Measurements from ENCODE around the gene TNFRSF6B. TPM values are rescaled to one million over a fixed set of nuclear protein-coding genes. Genes with fewer than 3 reads are reported as not detected.
"Not testable (repeated sequence)": the region's sequence is repeated elsewhere in the genome, so short reads cannot be mapped to it uniquely, and the experiment has no call there.

TNFRSF6B gene
- 1.1 TPM for polyA plus RNA-seq (2013, experiment 1 of 2)
- 1.2 TPM for polyA plus RNA-seq (2013, experiment 2 of 2)

DNA sequence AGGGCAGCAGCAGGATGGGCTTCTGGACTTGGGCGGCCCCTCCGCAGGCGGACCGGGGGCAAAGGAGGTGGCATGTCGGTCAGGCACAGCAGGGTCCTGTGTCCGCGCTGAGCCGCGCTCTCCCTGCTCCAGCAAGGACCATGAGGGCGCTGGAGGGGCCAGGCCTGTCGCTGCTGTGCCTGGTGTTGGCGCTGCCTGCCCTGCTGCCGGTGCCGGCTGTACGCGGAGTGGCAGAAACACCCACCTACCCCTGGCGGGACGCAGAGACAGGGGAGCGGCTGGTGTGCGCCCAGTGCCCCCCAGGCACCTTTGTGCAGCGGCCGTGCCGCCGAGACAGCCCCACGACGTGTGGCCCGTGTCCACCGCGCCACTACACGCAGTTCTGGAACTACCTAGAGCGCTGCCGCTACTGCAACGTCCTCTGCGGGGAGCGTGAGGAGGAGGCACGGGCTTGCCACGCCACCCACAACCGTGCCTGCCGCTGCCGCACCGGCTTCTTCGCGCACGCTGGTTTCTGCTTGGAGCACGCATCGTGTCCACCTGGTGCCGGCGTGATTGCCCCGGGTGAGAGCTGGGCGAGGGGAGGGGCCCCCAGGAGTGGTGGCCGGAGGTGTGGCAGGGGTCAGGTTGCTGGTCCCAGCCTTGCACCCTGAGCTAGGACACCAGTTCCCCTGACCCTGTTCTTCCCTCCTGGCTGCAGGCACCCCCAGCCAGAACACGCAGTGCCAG, at the start of gene TNFRSF6B:
Gene TNFRSF6B (plus strand): TSS at position 25 of the 729 bp plus-strand sequence. CDS start 116 bp downstream, at position 141.
- 70% methylated on average over 52 of the region's 52 CpGs for WGBS
- H3K27me3 ChIP-seq (ENCODE audit: insufficient read depth, low read length), result no peaks in the 10 kb centered on the region
- H3K9ac ChIP-seq (ENCODE audit: low read depth, low read length), result peak within 1 kb of the TSS; percentile 38
- peaks cover 8% of the 10 kb centered on the region for H3K4me1 ChIP-seq (ENCODE audit: insufficient read depth, low read length)
- no peaks in the 10 kb centered on the region for H3K9me3 ChIP-seq (ENCODE audit: insufficient read depth, low read depth, low read length)
- H3K36me3 ChIP-seq (ENCODE audit: insufficient read depth, low read length), result 0 out of 2 replicates have a peak, but pooled peaks cover 6% of the 10 kb centered on the region
- H3K27ac ChIP-seq (ENCODE audit: low read depth, low read length), result peak within 1 kb of the TSS; percentile 25; the same call in 1 of the 2 replicates
- H3K4me3 ChIP-seq (ENCODE audit: low read length), result peak within 1 kb of the TSS; percentile 36

DNA sequence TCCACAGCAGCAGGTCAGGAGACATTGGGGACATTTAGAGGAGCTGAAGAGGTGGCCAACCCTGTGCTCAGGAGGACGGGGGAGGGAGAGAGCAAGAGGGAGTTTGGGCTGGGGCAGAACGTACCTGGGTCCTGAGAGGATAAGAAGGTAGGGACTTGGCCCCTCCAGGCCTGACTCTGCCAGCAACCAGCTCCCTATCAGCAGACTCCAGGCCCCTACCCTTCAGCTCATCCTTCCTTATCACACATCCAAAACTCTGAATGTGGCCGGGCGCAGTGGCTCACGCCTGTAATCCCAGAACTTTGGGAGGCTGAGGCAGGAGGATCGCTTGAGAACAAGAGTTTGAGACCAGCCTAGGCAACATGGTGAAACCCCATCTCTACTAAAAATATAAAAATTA, 48.3 kb upstream of the TNFRSF6B start:
- no peak overlapping the region for H3K9ac ChIP-seq (ENCODE audit: low read depth, low read length)
- WGBS, result 93% methylated on average over 5 of the region's 6 CpGs
- no peak overlapping the region for H3K4me3 ChIP-seq (ENCODE audit: low read length)
- H3K27me3 ChIP-seq (ENCODE audit: insufficient read depth, low read length), result peaks cover 16% of the 10 kb centered on the region
- H3K4me1 ChIP-seq (ENCODE audit: insufficient read depth, low read length), result no peaks in the 10 kb centered on the region
- no peak overlapping the region for H3K27ac ChIP-seq (ENCODE audit: low read depth, low read length)
- H3K9me3 ChIP-seq (ENCODE audit: insufficient read depth, low read depth, low read length), result no peaks in the 10 kb centered on the region
- H3K36me3 ChIP-seq (ENCODE audit: insufficient read depth, low read length), result no peaks in the 10 kb centered on the region

DNA sequence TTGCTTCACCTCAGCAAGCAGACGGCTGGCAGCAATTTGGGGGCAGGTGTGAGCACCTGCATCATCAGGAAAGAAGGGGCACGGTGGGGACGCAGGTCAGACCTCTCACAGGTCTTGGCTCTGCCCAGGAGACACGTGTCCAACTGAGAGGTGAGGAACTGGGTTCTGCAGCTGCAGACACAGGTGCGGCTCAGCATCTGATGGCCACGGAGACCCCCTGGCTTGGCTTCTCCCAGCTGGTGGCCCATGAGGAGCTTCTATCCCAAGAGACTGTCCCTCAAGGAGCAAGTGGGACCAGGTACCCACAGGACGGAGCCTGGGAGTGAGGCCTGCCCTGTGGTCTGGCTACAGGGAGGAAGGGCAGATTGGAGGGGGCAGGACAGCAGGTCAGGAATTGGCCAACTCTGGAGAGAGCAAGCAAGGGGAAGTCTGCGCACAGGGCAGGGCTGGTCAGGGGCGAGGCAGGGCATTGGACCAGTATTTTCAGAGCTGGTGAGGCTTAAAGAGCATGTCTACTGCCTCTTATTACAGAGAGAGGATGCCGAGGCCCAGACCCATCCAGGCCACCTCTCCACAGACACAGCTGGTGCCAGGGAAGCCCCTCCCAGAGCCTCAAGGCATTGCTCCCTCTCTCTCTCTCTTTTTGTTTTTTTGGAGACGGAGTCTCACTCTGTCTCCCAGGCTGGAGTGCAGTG, 47.4 kb upstream of the TNFRSF6B start:
- peaks cover 16% of the 10 kb centered on the region for H3K27me3 ChIP-seq (ENCODE audit: insufficient read depth, low read length)
- H3K9ac ChIP-seq (ENCODE audit: low read depth, low read length), result no peak overlapping the region
- 83% methylated on average over 11 of the region's 11 CpGs for WGBS
- H3K4me3 ChIP-seq (ENCODE audit: low read length), result no peak overlapping the region
- no peak overlapping the region for H3K27ac ChIP-seq (ENCODE audit: low read depth, low read length)
- H3K36me3 ChIP-seq (ENCODE audit: insufficient read depth, low read length), result no peaks in the 10 kb centered on the region
- H3K4me1 ChIP-seq (ENCODE audit: insufficient read depth, low read length), result peaks cover 1% of the 10 kb centered on the region; the same call in 1 of the 2 replicates
- H3K9me3 ChIP-seq (ENCODE audit: insufficient read depth, low read depth, low read length), result no peaks in the 10 kb centered on the region

DNA sequence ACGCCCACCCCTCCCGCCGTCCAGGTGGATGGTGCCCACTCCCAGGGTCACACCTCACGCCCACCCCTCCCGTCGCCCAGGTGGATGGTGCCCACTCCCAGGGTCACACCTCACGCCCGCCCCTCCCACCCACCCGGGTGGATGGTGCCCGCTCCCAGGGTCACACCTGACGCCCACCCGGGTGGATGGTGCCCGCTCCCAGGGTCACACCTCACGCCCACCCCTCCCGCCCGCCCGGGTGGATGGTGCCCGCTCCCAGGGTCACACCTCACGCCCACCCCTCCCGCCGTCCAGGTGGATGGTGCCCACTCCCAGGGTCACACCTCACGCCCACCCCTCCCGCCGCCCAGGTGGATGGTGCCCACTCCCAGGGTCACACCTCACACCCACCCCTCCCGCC, 46.0 kb upstream of the TNFRSF6B start:
- 95% methylated on average over 16 of the region's 25 CpGs for WGBS
- Histone ChIP-seq H3K27me3 (ENCODE audit: insufficient read depth, low read length) (peaks cover 16% of the 10 kb centered on the region), H3K4me1 (ENCODE audit: insufficient read depth, low read length) (peaks cover 10% of the 10 kb centered on the region)
- not testable (repeated sequence) for H3K4me3 ChIP-seq (ENCODE audit: low read length); H3K36me3 ChIP-seq (ENCODE audit: insufficient read depth, low read length); H3K9me3 ChIP-seq (ENCODE audit: insufficient read depth, low read depth, low read length); H3K27ac ChIP-seq (ENCODE audit: low read depth, low read length); H3K9ac ChIP-seq (ENCODE audit: low read depth, low read length)

DNA sequence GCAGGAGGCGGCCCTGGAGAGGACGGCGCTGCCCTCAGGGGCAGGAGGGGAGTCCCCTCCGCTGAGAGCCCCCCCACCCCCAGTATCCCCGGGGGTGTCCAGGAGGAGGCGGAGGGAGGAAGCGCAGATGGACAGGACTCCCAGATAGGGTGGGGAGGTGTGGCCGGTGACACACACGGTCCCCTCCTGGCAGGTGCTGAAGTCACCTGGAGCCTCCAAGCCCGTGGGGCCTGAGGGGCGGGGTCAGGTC, 44.6 kb upstream of the TNFRSF6B start:
- no peak overlapping the region for H3K27ac ChIP-seq (ENCODE audit: low read depth, low read length)

GRCh38 chr20:63652192-63652980, 44.1 kb upstream of the TNFRSF6B start:
- H3K4me1 ChIP-seq (ENCODE audit: insufficient read depth, low read length), result peaks cover 10% of the 10 kb centered on the region
- H3K9me3 ChIP-seq (ENCODE audit: insufficient read depth, low read depth, low read length), result no peaks in the 10 kb centered on the region
- peak overlapping the region; percentile 50; the same call in 1 of the 2 replicates for H3K9ac ChIP-seq (ENCODE audit: low read depth, low read length)
- H3K36me3 ChIP-seq (ENCODE audit: insufficient read depth, low read length), result no peaks in the 10 kb centered on the region
- peak overlapping the region; percentile 61 for H3K4me3 ChIP-seq (ENCODE audit: low read length)
- H3K27ac ChIP-seq (ENCODE audit: low read depth, low read length), result peak overlapping the region; percentile 74; the same call in 1 of the 2 replicates
- H3K27me3 ChIP-seq (ENCODE audit: insufficient read depth, low read length), result peaks cover 16% of the 10 kb centered on the region
- 1% methylated on average over 91 of the region's 91 CpGs for WGBS

More for the DNA sequence above, 44.6 kb upstream of the TNFRSF6B start:
- Histone ChIP-seq H3K27me3 (ENCODE audit: insufficient read depth, low read length) (peaks cover 16% of the 10 kb centered on the region), H3K9ac (ENCODE audit: low read depth, low read length) (no peak overlapping the region), H3K4me1 (ENCODE audit: insufficient read depth, low read length) (peaks cover 10% of the 10 kb centered on the region), H3K4me3 (ENCODE audit: low read length) (peak overlapping the region; percentile 61), H3K9me3 (ENCODE audit: insufficient read depth, low read depth, low read length) (no peaks in the 10 kb centered on the region), H3K36me3 (ENCODE audit: insufficient read depth, low read length) (no peaks in the 10 kb centered on the region)
- WGBS, result 22% methylated on average over 10 of the region's 11 CpGs

- Histone ChIP-seq H3K9ac (ENCODE audit: low read depth, low read length) (peak within 1 kb of the TSS; percentile 63), H3K36me3 (ENCODE audit: insufficient read depth, low read length) (no peaks in the 10 kb centered on the region), H3K27ac (ENCODE audit: low read depth, low read length) (peak within 1 kb of the TSS; percentile 85), H3K4me1 (ENCODE audit: insufficient read depth, low read length) (peaks cover 10% of the 10 kb centered on the region), H3K9me3 (ENCODE audit: insufficient read depth, low read depth, low read length) (no peaks in the 10 kb centered on the region), H3K4me3 (ENCODE audit: low read length) (peak within 1 kb of the TSS; percentile 66), H3K27me3 (ENCODE audit: insufficient read depth, low read length) (peaks cover 16% of the 10 kb centered on the region)
- 1% methylated on average over 64 of the region's 73 CpGs for WGBS
Measured at GRCh38 chr20:63653041-63653973, 43.1 kb upstream of the TNFRSF6B start, which contains the start of gene STMN3. TSS of gene STMN3 (minus strand) at chr20:63653424. CDS start at chr20:63653345, 79 bp downstream.

DNA sequence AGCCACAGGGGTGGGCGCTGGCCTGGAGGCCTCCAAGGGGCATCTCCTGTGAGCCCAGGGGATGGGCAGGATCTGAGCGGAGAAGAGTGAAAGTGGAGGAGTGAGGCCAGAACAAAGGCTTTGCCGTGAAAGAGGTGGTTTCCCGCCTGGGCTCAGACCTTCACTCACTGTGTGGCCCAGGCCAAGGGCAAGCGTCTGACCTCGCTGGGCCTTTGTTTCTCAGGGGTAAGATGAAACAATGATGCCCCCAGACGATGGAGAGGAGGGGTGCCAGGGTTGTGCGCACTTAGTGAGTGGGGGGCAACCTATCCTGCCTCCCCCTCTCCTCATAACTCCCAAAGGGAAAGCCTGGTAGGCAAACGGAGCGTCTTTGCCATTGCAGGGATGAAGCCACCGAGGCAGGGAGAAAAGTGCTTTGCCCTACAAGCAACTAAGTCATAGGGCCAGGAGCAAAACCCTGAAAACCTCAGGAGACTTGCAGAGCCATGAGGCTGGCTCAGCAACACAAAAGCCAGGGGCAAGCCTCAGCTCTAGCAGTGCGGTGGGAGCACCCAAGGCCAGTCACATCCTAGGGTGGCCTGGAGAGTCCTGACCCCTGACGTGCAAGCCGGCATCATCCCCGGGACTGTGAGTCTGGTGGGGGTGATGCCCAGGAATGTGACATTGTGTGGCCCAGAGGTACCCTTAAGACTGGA, 42.3 kb upstream of the TNFRSF6B start:
- Histone ChIP-seq H3K27ac (ENCODE audit: low read depth, low read length) (peak overlapping the region; percentile 85; the same call in 1 of the 2 replicates), H3K4me3 (ENCODE audit: low read length) (peak overlapping the region; percentile 66), H3K4me1 (ENCODE audit: insufficient read depth, low read length) (peaks cover 10% of the 10 kb centered on the region)

GRCh38 chr20:63655249-63655648, 41.2 kb upstream of the TNFRSF6B start:
- 82% methylated on average over 4 of the region's 4 CpGs for WGBS
- Histone ChIP-seq H3K4me3 (ENCODE audit: low read length) (no peak overlapping the region), H3K27ac (ENCODE audit: low read depth, low read length) (no peak overlapping the region)

More for the DNA sequence above, 42.3 kb upstream of the TNFRSF6B start:
- Histone ChIP-seq H3K9me3 (ENCODE audit: insufficient read depth, low read depth, low read length) (no peaks in the 10 kb centered on the region), H3K9ac (ENCODE audit: low read depth, low read length) (peak overlapping the region; percentile 63), H3K27me3 (ENCODE audit: insufficient read depth, low read length) (peaks cover 16% of the 10 kb centered on the region), H3K36me3 (ENCODE audit: insufficient read depth, low read length) (no peaks in the 10 kb centered on the region)
- 51% methylated on average over 13 of the region's 15 CpGs for WGBS

DNA sequence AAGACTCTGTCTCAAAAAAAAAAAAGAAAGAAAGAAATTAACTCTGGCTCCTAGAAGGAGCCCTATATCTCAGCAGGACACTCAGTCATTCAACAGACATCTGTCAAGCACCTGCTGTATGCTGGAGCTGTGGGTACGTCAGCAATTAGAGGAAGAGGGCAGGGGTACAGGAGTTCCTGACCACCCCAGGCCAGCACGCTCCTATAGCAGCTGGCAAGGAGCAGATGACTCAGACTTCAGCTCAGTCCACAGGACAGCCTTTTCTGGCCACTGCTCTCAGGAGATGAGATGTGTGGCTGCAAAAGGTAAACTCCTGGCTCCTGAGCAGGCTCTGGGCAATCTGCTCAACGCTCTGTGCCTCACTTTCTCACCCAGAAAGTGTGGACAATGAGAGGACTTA, 40.0 kb upstream of the TNFRSF6B start:
- H3K27ac ChIP-seq (ENCODE audit: low read depth, low read length), result no peak overlapping the region
- peaks cover 10% of the 10 kb centered on the region for H3K27me3 ChIP-seq (ENCODE audit: insufficient read depth, low read length)
- no peak overlapping the region for H3K9ac ChIP-seq (ENCODE audit: low read depth, low read length)
- peaks cover 16% of the 10 kb centered on the region for H3K36me3 ChIP-seq (ENCODE audit: insufficient read depth, low read length)
- H3K9me3 ChIP-seq (ENCODE audit: insufficient read depth, low read depth, low read length), result no peaks in the 10 kb centered on the region
- no peak overlapping the region for H3K4me3 ChIP-seq (ENCODE audit: low read length)
- peaks cover 10% of the 10 kb centered on the region for H3K4me1 ChIP-seq (ENCODE audit: insufficient read depth, low read length)
- WGBS, result 94% methylated on average over 3 of the region's 3 CpGs

More at GRCh38 chr20:63655249-63655648, 41.2 kb upstream of the TNFRSF6B start:
- no peaks in the 10 kb centered on the region for H3K9me3 ChIP-seq (ENCODE audit: insufficient read depth, low read depth, low read length)
- peaks cover 10% of the 10 kb centered on the region for H3K4me1 ChIP-seq (ENCODE audit: insufficient read depth, low read length)
- peaks cover 4% of the 10 kb centered on the region; the same call in 1 of the 2 replicates for H3K36me3 ChIP-seq (ENCODE audit: insufficient read depth, low read length)
- H3K27me3 ChIP-seq (ENCODE audit: insufficient read depth, low read length), result peaks cover 16% of the 10 kb centered on the region
- H3K9ac ChIP-seq (ENCODE audit: low read depth, low read length), result no peak overlapping the region
